ENCODE data around the gene ATOH8. TPM values are rescaled to one million over a fixed set of nuclear protein-coding genes. Genes with fewer than 3 reads are reported as not detected.

The ATOH8 gene
- total RNA-seq, 2 experiments from 2014 or later = 0.12 to 0.40 TPM

DNA sequence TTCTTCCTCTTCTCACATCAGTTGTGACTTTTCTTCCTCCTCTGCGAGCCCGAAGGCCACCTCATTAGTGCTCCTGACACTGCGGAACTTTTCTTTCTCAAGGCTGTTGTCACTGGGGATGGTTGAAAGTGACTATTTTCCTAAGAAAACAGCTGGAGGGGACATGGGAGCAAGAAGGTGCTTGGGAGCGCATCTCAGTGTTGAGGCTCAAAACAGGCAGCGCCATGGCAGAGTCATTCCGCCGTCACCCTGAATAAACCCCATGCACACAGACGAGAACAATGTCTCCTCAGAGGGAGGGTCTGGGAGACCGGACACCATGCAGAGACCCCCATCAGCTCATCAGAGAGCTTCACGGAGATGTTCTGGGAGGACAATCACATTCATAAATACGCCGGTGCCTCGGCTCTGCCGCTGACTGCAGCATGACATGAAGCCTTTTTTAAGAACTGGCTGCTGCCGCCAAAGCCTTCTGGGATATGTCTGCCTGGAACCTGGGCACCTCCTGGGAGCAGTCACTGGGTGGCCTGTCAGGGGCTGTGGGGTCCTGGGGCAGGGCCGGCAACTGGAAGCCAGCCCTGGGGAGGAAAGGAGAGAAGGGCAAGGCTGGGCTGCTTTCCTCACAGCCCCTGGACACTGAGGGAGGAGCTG is 19.2 kb downstream of the ATOH8 start:
- Mint-ChIP-seq H3K4me1 (peaks cover 5% of the 10 kb centered on the region), H3K4me3 (no peak overlapping the region), H3K36me3 (no peaks in the 10 kb centered on the region), H3K27me3 (peaks cover 45% of the 10 kb centered on the region), H3K9me3 (ENCODE audit: low read depth) (no peaks in the 10 kb centered on the region), H3K27ac (no peak overlapping the region)
- CTCF ChIA-PET = interaction anchor here (0.9 kb wide), 1 partner anchor 23 kb away, joined by 3 read pairs; no protein-coding TSS in a partner anchor
- ATAC-seq (no peak), DNase-seq (no peak)

DNA sequence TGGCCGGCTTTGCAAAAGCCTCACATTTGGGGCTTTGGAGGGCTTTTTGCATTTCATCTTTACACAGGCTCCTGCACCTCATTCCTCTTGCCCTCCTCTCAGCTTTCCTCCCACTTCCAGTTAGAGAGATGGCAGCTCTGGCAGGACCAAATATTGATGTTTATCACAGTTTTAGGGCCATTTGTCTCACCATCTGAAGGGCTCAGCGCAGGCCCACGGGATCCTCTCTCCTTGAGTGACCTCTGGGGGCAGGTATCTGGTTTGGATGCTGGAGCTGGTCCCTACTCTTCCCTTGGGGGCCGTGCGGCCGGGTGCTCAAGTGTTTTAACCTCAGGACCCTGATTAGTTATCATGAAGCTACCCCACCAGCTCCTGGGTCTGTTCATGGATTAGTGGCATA is 19.9 kb downstream of the ATOH8 start:
- DNase-seq (no peak), ATAC-seq (no peak)
- Mint-ChIP-seq H3K36me3 (no peaks in the 10 kb centered on the region), H3K9me3 (ENCODE audit: low read depth) (no peaks in the 10 kb centered on the region), H3K4me3 (no peak overlapping the region), H3K4me1 (peaks cover 5% of the 10 kb centered on the region), H3K27me3 (peaks cover 45% of the 10 kb centered on the region), H3K27ac (no peak overlapping the region)
- CTCF ChIA-PET = no interaction called here

DNA sequence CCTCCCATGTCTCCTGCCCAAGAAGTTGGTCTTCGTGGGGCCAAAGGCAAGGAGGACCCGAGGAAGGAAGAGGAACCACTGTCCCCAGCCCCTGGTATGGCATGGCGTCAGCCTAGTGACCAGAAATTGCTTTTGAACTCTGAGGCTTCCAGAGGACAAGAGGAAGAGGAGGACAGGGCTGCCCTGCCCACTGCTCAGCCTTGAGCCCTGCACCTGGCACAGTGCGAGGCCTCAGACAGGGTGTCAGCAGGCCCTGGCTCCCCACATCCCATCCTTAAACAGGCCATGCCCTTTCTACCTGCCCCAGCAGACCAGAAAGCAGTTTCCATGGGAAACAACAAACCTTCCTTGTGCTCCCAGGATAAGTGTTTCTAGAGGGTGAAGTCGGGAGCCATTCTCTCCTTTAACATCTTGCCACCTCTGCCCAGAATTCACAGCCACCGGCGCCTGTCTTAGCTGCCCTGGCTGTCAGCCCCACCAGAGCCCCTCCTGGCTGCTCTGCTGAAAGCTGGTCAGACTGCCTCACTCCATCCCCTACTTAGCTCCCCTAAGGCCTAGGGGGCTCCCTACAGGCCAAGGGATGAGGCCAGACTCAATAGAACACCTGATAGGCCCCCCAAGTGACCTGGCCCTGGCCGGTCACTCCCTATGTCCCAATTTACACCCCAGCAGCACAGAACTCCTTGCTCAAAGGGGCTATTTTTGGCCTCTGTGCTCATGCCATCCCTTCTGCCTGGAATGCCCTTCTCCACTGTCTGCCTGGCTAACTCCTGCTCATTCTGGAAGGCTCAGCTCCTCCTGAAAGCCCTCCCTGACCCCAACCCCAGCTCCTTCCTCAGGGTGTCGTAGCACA is 20.6 kb downstream of the ATOH8 start:
- Mint-ChIP-seq H3K9me3 (ENCODE audit: low read depth) (no peaks in the 10 kb centered on the region), H3K4me3 (no peak overlapping the region), H3K4me1 (peaks cover 5% of the 10 kb centered on the region), H3K36me3 (no peaks in the 10 kb centered on the region), H3K27ac (no peak overlapping the region), H3K27me3 (peaks cover 42% of the 10 kb centered on the region)
- CTCF ChIA-PET = no interaction called here
- no peak for ATAC-seq
- no peak for DNase-seq

DNA sequence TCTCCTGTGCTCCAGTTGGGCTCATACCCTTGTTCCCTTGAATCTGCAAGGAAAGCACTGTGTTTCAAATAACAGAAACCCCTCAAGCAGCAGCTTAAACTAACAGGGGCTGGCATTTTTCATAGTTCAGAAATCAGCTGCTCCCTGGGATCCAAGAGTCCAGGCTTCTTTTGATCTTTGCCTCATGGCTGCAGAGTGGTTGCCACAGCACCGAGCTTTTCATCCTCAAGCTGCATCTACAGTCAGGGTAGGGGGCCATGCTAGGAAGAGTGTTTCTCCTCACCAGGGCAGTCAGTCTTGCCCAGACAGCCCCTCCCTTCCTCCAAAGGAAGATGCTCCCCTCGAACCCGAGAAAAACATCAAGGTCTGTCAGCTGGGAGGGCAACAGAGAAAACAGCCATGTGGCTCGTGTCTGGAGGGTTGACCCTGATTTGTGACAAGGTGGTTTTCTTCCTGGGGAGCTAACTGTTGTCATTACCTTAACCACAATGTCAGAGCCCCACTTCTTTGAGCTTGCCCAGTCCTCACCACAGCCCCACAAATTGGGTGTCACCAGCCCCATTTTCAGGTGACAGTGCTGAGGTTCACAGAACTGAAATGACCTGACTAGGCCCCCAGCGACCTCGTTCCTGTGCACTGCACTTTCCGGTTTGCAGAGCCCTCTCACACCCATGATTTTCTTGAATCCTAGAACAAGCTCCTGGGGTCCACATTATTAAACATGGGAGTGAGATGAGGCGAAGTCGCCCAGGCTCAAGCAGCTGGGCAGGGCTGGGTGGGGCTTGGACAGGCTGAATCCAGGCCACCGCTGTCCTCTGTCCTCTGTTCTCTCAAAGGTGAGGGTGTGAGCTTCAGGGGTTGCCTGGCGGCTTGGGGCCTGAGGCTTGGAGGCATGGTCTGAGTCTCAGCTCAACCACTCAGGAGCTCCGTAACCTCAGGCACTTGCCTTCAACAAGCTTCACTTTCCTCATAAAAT is 21.9 kb downstream of the ATOH8 start:
- Mint-ChIP-seq H3K9me3 (ENCODE audit: low read depth) (no peaks in the 10 kb centered on the region), H3K36me3 (no peaks in the 10 kb centered on the region), H3K27ac (no peak overlapping the region), H3K27me3 (peaks cover 38% of the 10 kb centered on the region), H3K4me1 (peaks cover 5% of the 10 kb centered on the region), H3K4me3 (no peak overlapping the region)
- DNase-seq (no peak), ATAC-seq (no peak)
- CTCF ChIA-PET = interaction anchor here (0.9 to 1.5 kb wide), 4 partner anchors 10 to 303 kb away, joined by 3 to 6 read pairs (median 4); partner anchors contain the start of gene ATOH8

DNA sequence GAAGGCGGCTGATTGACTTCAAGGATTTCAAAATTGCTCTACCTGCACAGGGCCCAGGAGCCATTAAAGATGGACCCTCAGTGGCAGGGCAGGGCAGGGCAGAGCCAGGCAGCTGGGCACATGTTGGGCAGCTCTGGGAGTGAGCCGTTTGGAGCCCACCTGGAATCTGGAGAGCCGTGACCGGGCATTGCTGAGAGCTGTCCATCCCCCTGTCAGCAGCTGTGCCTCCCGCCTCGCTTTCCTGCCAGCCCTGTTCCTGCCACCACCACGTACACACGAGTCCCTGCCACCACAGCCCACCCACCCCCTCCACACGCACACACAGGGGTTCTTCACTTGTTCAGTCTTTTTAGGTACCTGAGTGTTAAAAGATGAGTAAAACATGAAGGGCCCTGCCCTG is 22.9 kb downstream of the ATOH8 start:
- Mint-ChIP-seq H3K4me1 (peaks cover 2% of the 10 kb centered on the region), H3K9me3 (ENCODE audit: low read depth) (no peaks in the 10 kb centered on the region), H3K27ac (no peak overlapping the region), H3K4me3 (no peak overlapping the region), H3K27me3 (peaks cover 36% of the 10 kb centered on the region), H3K36me3 (no peaks in the 10 kb centered on the region)
- ATAC-seq (no peak), DNase-seq (no peak)
- CTCF ChIA-PET = interaction anchor here (0.9 to 1.8 kb wide), 6 partner anchors 9 to 302 kb away, joined by 3 to 4 read pairs (median 4); no protein-coding TSS in a partner anchor

DNA sequence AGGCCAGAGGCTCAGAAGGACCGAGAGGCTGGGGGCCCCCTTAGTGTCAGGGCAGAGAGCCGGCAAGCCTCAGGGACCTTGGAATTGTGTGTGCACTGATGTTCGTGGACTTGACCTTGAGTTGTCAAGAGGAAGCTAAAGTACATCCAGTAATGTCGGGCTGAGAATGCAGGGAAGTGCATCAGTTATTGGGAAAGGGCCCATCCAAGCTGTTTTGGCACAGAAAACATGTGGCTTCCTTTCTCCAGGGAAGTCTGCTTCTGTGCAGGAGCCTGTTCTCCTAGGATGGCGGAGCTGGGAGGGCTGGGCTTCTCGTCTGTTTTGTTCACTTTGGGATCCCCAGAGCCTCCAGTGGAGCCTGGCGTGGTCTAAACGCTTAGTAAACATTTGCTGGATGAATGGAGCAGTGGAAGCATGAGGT is 23.7 kb downstream of the ATOH8 start:
- no peak overlapping the region for H3K4me3 Mint-ChIP-seq
- no peaks in the 10 kb centered on the region for H3K36me3 Mint-ChIP-seq
- H3K4me1 Mint-ChIP-seq = peaks cover 2% of the 10 kb centered on the region
- no peak for DNase-seq
- no peak for ATAC-seq
- CTCF ChIA-PET = interaction anchor here (0.9 to 1.8 kb wide), 5 partner anchors 27 to 71 kb away, joined by 3 to 4 read pairs (median 4); no protein-coding TSS in a partner anchor
- no peak overlapping the region for H3K27ac Mint-ChIP-seq
- no peaks in the 10 kb centered on the region for H3K9me3 Mint-ChIP-seq (ENCODE audit: low read depth)
- peaks cover 35% of the 10 kb centered on the region for H3K27me3 Mint-ChIP-seq

DNA sequence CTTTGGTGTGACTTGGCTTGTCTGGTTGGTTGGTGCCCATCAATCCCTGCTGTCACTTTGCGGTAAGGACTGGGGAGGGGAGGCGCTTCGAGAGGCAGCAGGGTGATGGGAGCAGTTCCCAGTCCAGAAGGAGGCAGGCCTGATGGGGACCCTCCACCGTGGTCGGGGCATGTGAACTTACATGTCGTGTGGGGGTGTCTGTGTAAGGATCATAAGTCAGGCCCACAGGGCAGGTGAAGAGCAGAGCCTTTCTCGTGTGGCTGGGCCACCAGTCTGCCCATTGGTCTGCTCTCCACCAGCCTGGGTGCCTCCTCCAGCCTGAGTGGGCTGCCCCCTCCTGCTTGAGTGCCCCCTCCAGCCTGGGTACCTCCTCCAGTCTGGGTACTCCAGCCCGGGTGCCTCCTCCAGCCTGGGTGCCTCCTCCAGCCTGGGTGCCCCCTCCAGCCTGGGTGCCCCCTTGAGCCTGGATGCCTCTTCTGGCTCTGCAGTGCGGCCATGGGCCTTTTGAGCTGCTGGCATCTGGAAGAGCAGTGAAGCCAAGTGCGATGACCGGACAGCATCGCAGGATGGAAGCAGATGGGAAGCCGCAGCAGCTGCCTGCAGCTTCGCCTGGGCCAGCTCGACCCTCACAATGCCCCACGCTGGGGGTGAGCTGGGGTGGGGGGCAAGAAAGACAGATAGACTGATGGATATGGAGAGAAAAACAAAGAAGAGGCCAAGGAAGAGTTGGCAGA is 25.0 kb downstream of the ATOH8 start:
- Mint-ChIP-seq H3K36me3 (no peaks in the 10 kb centered on the region), H3K9me3 (ENCODE audit: low read depth) (no peaks in the 10 kb centered on the region), H3K4me3 (no peak overlapping the region), H3K27ac (no peak overlapping the region), H3K27me3 (peaks cover 21% of the 10 kb centered on the region), H3K4me1 (peaks cover 2% of the 10 kb centered on the region)
- CTCF ChIA-PET = no interaction called here
- ATAC-seq = no peak
- no peak for DNase-seq

DNA sequence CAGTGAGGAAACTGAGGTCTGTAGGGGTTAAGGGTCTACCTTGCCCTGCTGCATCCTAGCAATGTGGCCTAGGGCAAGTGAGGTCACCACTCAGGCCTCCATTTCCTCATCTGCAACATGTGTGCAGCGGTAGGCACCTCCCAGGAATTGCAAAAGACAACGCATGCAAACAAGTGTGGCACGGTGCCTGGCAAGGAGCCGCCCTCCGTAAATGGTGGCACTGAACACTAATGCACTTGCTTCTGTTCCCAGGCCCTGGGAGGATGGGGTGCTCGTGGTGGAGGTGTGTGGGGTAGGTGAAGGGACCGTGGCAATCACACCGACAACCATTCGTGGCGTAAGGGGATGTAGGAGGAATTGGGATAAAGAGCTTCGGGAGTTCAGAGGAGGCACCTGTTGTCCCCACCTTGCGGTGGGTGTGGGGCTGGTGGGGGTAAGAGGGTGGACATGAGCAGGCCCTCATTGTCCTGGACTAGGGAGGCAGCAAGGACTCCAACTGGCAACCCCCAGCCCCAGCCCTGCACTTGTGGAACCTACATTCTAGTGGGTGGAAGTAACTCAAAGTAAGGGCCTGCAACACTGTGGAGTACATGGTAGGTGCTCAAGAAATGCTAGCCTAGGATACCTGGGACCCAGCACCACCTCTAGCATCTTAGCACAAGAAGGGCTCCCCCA is 26.0 kb downstream of the ATOH8 start:
- ATAC-seq = no peak
- no peak for DNase-seq
- Mint-ChIP-seq H3K27ac (no peak overlapping the region), H3K9me3 (ENCODE audit: low read depth) (no peaks in the 10 kb centered on the region), H3K27me3 (peaks cover 14% of the 10 kb centered on the region), H3K4me1 (peaks cover 2% of the 10 kb centered on the region), H3K36me3 (no peaks in the 10 kb centered on the region), H3K4me3 (no peak overlapping the region)
- CTCF ChIA-PET = no interaction called here

DNA sequence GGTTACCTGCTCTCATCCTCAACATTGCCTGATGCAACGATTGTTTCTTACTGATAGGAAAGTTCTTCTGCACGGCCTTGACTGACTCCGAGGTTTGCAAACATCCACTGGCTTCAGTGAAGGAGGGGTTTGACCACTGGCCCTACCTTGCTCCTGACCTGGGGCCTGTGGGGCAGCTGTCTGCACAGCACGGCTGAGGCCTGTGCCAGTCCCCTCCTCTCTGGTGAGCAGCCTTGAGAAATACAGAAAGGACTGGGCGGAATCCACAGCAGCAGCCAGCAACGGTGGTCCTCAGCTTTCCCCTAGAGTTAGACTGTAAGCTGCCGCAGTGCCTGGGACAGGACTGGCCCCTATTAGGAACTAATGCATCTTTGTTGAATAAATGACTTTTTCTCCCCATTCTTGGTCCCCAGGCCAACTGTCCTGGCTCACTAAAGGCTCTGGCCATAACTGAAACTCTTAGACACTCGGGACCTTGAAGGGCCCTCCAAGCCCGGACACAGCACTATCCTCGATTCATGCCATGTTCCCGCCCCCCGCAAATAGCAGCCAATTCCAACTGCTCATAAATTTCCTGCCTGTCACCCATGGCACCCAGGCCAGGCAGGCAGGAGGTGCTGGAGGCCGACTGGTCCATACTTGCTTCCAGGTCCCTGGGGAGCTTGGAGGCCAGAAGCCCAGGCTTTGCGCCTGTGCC is 26.7 kb downstream of the ATOH8 start:
- peaks cover 10% of the 10 kb centered on the region for H3K27me3 Mint-ChIP-seq
- H3K27ac Mint-ChIP-seq = no peak overlapping the region
- H3K4me1 Mint-ChIP-seq = peaks cover 6% of the 10 kb centered on the region
- ATAC-seq (no peak), DNase-seq (no peak)
- no peaks in the 10 kb centered on the region for H3K9me3 Mint-ChIP-seq (ENCODE audit: low read depth)
- CTCF ChIA-PET = no interaction called here
- no peak overlapping the region for H3K4me3 Mint-ChIP-seq
- H3K36me3 Mint-ChIP-seq = no peaks in the 10 kb centered on the region

DNA sequence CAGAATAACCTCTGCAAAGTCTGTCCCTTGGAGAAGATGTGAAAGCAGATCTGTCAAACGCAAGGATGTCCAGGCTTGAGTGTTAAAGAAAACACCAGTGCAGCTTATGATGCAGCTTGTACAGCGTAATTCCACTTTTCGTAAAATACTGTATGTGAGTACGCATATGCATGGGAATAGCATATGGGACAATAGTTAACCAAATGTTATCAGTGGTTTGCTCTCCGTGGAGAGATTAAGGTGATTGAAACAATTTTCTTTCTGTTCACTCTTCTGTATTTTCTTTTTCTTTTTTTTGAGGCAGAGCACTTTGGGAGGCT is 27.2 kb downstream of the ATOH8 start:
- CTCF ChIA-PET = no interaction called here
- ATAC-seq = no peak
- no peak for DNase-seq
- peaks cover 8% of the 10 kb centered on the region for H3K4me1 Mint-ChIP-seq
- peaks cover 11% of the 10 kb centered on the region for H3K27me3 Mint-ChIP-seq
- H3K4me3 Mint-ChIP-seq = no peak overlapping the region
- no peaks in the 10 kb centered on the region for H3K9me3 Mint-ChIP-seq (ENCODE audit: low read depth)
- no peaks in the 10 kb centered on the region for H3K36me3 Mint-ChIP-seq
- no peak overlapping the region for H3K27ac Mint-ChIP-seq

DNA sequence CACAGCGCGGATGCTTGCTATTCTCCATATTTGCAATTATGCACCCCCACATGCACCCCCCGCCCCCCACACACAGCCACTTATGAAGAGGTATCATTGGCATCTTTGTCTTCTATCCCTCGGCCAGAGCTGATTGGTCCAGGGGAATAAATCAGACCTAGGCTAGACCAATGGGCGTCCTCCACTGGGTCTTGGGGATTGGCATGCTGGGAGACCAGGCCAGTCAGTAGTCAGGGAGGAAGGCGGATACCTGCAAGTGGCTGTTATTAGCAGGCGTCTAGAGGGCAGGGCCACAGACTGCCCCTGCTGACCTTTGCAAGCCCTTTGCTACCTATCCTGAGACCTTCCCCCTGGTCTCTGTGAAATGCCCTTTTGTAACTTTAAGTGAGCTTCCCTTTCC is 30.0 kb downstream of the ATOH8 start:
- no peak for ATAC-seq
- CTCF ChIA-PET = interaction anchor here (0.9 to 1.1 kb wide), 2 partner anchors 55 to 137 kb away, joined by 3 read pairs; no protein-coding TSS in a partner anchor
- Mint-ChIP-seq H3K36me3 (no peaks in the 10 kb centered on the region), H3K4me1 (peaks cover 8% of the 10 kb centered on the region), H3K27ac (no peak overlapping the region), H3K4me3 (no peak overlapping the region), H3K9me3 (ENCODE audit: low read depth) (no peaks in the 10 kb centered on the region), H3K27me3 (peaks cover 14% of the 10 kb centered on the region)
- DNase-seq = no peak

DNA sequence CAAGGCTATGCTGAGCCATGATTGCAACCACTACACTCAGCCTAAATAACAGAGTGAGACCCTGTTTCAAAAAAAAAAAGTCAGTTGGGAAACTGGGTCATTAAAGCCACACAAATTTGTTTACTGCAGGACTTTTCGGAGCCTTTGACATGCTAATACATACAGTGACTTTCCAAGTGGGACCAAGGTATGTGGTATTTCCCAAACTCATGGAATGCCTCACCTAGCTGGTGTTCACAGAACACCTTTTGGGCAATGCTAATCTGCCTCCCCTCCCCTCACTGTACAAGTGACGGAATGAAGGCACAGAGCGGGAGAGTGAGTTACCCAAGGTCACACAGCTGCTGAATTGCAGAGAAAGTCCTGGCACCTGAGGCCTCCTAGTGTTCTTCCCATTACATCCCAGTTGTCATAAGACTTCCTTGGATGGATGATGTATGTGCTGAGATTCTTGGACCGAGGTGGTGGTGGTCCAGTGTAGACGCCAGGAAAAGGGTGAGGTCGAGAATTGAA is 30.7 kb downstream of the ATOH8 start:
- no peak for DNase-seq
- no peak overlapping the region for H3K4me3 Mint-ChIP-seq
- H3K4me1 Mint-ChIP-seq = peaks cover 8% of the 10 kb centered on the region
- CTCF ChIA-PET = interaction anchor here (0.9 to 1.1 kb wide), 4 partner anchors 8 to 137 kb away, joined by 3 read pairs; no protein-coding TSS in a partner anchor
- H3K9me3 Mint-ChIP-seq (ENCODE audit: low read depth) = no peaks in the 10 kb centered on the region
- H3K36me3 Mint-ChIP-seq = no peaks in the 10 kb centered on the region
- peaks cover 14% of the 10 kb centered on the region for H3K27me3 Mint-ChIP-seq
- no peak overlapping the region for H3K27ac Mint-ChIP-seq
- no peak for ATAC-seq
